ENCODE results near the gene TRA2B. TPM values are rescaled to one million over a fixed set of nuclear protein-coding genes. Genes with fewer than 3 reads are reported as not detected.
A peak's percentile ranks its signal among the peaks of the same experiment; 100 is the strongest.

The TRA2B gene
- total and polyA plus RNA-seq, 4 experiments from 2014 or later, result 121 to 181 (median 179) TPM

DNA sequence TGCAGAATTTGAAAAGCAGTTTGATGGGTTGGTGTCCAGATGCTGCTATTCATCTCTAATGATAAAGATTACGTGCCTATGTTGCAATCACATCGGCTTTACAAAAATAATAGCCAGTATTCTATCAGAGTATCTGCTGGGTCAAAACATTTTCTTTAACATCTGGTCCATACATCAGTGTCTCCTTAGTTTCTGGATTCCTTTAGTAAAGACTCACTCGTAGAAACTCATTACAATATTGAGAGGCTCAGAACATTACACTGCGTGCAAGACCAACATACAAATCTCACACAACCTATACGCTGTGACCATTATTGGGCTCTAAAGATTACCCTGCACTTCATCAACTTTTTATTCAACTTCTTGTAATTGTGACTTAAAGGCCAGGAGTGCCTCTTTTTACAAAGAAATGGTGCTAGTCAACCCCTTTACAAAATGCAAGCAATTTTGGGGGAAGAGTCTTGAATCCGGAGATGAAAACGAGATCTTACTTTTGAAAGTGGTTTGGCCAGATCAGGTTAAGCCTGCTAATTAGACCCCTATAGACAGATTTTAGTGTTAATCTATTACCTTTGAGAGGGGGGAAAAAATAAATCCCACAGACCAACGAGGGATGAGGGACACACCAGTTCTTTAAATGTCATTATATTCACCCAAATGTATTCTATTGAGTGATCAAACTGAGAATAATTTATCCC lies 2.9 kb downstream of the TRA2B start:
- Mint-ChIP-seq H3K4me1 (peaks cover 48 to 83% (median 58%) of the 10 kb centered on the region in 4 donors), H3K27me3 (no peaks in the 10 kb centered on the region), H3K27ac (peak overlapping the region; percentile 100), H3K36me3 (peaks cover 20 to 71% of the 10 kb centered on the region in 2 donors), H3K9me3 (peaks cover 0 to 3% (median 0%) of the 10 kb centered on the region in 8 donors), H3K4me3 (peak overlapping the region; percentile 98 to 100 (median 100))
- ChIA-PET POLR2A (ENCODE audit: partially characterized antibody) (interaction anchor here (1.0 to 4.0 kb wide), 6 partner anchors 8 to 849 kb away, joined by 3 to 95 read pairs (median 32); partner anchors contain the start of gene EIF4A2), CTCF (ENCODE audit: partially characterized antibody) (interaction anchor here (1.0 to 1.3 kb wide), 2 partner anchors 8 to 9 kb away, joined by 6 to 9 read pairs; no protein-coding TSS in a partner anchor)
- H3K27ac ChIP-seq (ENCODE audit: low read depth, low read length), result peak overlapping the region; percentile 99
- no peaks in the 10 kb centered on the region for H3K27me3 ChIP-seq (ENCODE audit: insufficient read depth, low read length)
- peaks cover 61% of the 10 kb centered on the region for H3K4me1 ChIP-seq (ENCODE audit: insufficient read depth, low read length)
- no peak for DNase-seq
- peak overlapping the region; percentile 98 for H3K4me3 ChIP-seq (ENCODE audit: low read length in 2 of 2)
- H3K36me3 ChIP-seq (ENCODE audit: insufficient read depth, low read length), result no peaks in the 10 kb centered on the region
- H3K9me3 ChIP-seq (ENCODE audit: control insufficient read depth in 1 of 2, low read length in 2 of 2), result no peaks in the 10 kb centered on the region
- intact Hi-C loops (cut with micrococcal nuclease), result loop anchor here (2.0 to 10.0 kb wide), 5 partner anchors 20 to 1092 kb away; partner anchors contain the start of genes IGF2BP2 and SENP2

DNA sequence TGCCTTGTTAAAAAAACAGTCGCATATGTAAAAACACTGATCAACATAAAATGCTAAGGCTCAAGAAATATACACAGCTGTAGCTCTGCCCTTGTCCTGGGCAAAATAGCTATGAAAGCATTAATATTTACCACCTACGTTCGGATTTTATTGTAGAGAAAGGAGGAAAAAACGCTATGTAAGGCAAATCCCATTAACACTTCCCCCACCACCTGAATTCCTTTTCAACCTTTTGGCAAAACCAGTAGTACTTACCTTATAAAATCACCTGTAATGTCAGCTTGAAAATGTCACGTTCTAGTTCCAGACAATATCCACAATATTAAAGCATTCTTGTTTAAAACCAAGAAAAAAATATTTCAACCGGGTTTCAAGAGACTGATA lies 3.6 kb downstream of the TRA2B start:
- peaks cover 54 to 87% (median 65%) of the 10 kb centered on the region in 4 donors for H3K4me1 Mint-ChIP-seq
- Histone ChIP-seq H3K27ac (ENCODE audit: low read depth, low read length) (peak overlapping the region; percentile 99), H3K27me3 (ENCODE audit: insufficient read depth, low read length) (no peaks in the 10 kb centered on the region), H3K36me3 (ENCODE audit: insufficient read depth, low read length) (no peaks in the 10 kb centered on the region), H3K4me1 (ENCODE audit: insufficient read depth, low read length) (peaks cover 69% of the 10 kb centered on the region), H3K9me3 (ENCODE audit: control insufficient read depth in 1 of 2, low read length in 2 of 2) (no peaks in the 10 kb centered on the region), H3K4me3 (ENCODE audit: low read length in 2 of 2) (peak overlapping the region; percentile 98)
- ChIA-PET POLR2A (ENCODE audit: partially characterized antibody) (interaction anchor here (1.0 to 4.0 kb wide), 2 partner anchors 8 to 9 kb away, joined by 3 to 20 read pairs; no protein-coding TSS in a partner anchor), CTCF (ENCODE audit: partially characterized antibody) (interaction anchor here (1.3 kb wide), 1 partner anchor 9 kb away, joined by 9 read pairs; no protein-coding TSS in a partner anchor)
- peaks cover 20 to 77% of the 10 kb centered on the region in 2 donors for H3K36me3 Mint-ChIP-seq
- DNase-seq, result no peak
- H3K27me3 Mint-ChIP-seq, result no peaks in the 10 kb centered on the region
- peak overlapping the region; percentile 98 to 100 (median 100) for H3K4me3 Mint-ChIP-seq
- H3K27ac Mint-ChIP-seq, result peak overlapping the region in 6 of 7 donors; percentile 21 to 100 (median 79)
- H3K9me3 Mint-ChIP-seq, result peaks cover 0 to 3% (median 0%) of the 10 kb centered on the region in 8 donors
- intact Hi-C loops (cut with micrococcal nuclease), result loop anchor here (2.0 to 10.0 kb wide), 3 partner anchors 19 to 429 kb away; partner anchors contain the start of gene IGF2BP2

DNA sequence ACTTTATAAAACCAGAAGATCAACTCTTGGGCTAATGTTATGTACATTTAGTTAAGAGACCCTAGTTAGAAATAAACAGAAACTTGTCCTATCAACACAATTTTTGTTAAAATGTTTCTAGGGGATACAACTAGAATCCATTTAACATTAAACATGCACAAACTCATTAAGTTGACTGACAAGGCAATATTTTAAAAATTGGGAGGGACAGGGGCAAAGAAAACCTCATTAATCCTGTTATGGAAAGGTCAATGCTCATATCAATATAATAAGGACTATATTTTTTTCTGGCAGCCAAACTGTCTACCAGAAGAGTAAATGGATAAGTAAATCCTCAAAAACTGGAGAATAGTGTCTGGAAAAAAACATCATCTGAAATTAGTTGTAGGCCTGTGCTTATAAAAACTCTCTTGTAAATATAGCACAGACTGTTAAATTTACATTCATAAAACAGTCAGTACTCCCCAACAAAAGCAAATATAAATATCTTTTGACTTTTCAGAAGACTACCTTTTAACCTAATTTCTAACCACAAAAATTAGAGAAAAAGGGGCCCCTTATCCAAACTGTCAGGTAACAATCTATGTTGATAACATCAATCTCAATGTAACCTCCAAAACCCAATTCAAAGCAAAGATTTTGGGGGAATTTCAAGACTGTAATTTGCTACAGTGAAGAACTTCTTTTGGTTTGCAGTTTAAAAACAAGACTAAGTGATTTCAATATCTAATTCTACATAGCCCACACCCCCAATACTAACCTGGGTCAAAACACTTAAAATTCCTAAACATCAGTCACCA lies 4.2 kb downstream of the TRA2B start:
- H3K9me3 ChIP-seq (ENCODE audit: control insufficient read depth in 1 of 2, low read length in 2 of 2), result no peaks in the 10 kb centered on the region
- DNase-seq, result no peak
- H3K36me3 Mint-ChIP-seq, result peaks cover 20 to 83% of the 10 kb centered on the region in 2 donors
- H3K27ac Mint-ChIP-seq, result peak overlapping the region; percentile 8 to 100 (median 60)
- peak overlapping the region; percentile 98 for H3K4me3 ChIP-seq (ENCODE audit: low read length in 2 of 2)
- H3K27me3 ChIP-seq (ENCODE audit: insufficient read depth, low read length), result no peaks in the 10 kb centered on the region
- peak overlapping the region; percentile 99 for H3K27ac ChIP-seq (ENCODE audit: low read depth, low read length)
- no peaks in the 10 kb centered on the region for H3K36me3 ChIP-seq (ENCODE audit: insufficient read depth, low read length)
- H3K27me3 Mint-ChIP-seq, result no peaks in the 10 kb centered on the region
- peaks cover 75% of the 10 kb centered on the region for H3K4me1 ChIP-seq (ENCODE audit: insufficient read depth, low read length)
- ChIA-PET POLR2A (ENCODE audit: partially characterized antibody) (interaction anchor here (1.0 to 4.0 kb wide), 3 partner anchors 8 to 635 kb away, joined by 3 to 20 read pairs (median 3); no protein-coding TSS in a partner anchor), CTCF (ENCODE audit: partially characterized antibody) (interaction anchor here (1.3 to 12.4 kb wide), 2 partner anchors 9 to 10 kb away, joined by 9 to 143 read pairs; no protein-coding TSS in a partner anchor)
- H3K4me1 Mint-ChIP-seq, result peaks cover 60 to 93% (median 71%) of the 10 kb centered on the region in 4 donors
- intact Hi-C loops (cut with micrococcal nuclease), result loop anchor here (1.0 to 10.0 kb wide), 4 partner anchors 8 to 429 kb away; partner anchors contain the start of gene IGF2BP2
- H3K4me3 Mint-ChIP-seq, result peak overlapping the region; percentile 98 to 100 (median 100)
- peaks cover 0 to 3% (median 0%) of the 10 kb centered on the region in 8 donors for H3K9me3 Mint-ChIP-seq

DNA sequence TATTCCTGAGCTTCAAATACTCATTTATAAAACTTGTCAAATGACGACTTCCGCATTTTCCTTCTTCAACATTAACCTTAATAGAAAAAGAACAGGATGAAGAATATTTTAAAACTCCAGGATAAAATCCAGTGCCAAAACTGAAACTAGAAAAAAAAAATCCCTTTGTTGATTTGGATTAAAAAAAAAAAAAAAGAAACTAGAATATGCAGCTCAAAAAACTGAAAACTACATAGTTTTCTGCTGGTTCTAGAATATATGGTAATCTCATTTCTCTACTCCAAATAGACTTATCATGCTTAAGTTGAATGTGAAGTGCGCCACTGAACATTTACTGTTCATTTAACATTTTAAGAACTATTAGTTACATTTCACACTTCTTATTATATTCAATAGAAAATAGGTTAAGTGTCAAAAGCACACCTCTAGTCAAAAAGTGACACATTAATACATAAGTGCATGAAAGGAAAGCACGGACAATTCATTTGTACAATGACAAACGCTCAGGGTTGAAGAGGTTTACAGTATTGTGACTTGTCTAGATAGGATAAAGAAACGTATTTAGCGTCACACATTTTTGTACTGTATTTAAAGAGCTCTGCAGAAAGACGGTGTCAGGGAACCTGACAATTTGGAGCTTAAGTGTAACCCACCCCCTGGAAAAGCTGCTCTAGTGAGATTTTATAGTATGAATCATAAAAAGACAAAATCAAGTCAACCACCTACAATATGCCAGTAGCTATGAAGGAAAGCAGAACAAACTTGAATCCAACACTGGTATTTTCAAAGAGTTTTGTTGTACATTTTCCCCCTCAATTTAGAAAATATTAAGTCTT lies 5.8 kb downstream of the TRA2B start:
- H3K27me3 Mint-ChIP-seq, result no peaks in the 10 kb centered on the region
- Histone ChIP-seq H3K27ac (ENCODE audit: low read depth, low read length) (peak overlapping the region; percentile 44), H3K27me3 (ENCODE audit: insufficient read depth, low read length) (no peaks in the 10 kb centered on the region), H3K36me3 (ENCODE audit: insufficient read depth, low read length) (no peaks in the 10 kb centered on the region), H3K4me1 (ENCODE audit: insufficient read depth, low read length) (peaks cover 86% of the 10 kb centered on the region), H3K9me3 (ENCODE audit: control insufficient read depth in 1 of 2, low read length in 2 of 2) (no peaks in the 10 kb centered on the region), H3K4me3 (ENCODE audit: low read length in 2 of 2) (peak overlapping the region in 1 of 2 donors; percentile 23)
- peaks cover 17 to 88% of the 10 kb centered on the region in 2 donors for H3K36me3 Mint-ChIP-seq
- POLR2A ChIA-PET (ENCODE audit: partially characterized antibody), result interaction anchor here (0.9 to 4.0 kb wide), 4 partner anchors 11 to 851 kb away, joined by 3 to 20 read pairs (median 3); partner anchors contain the start of gene EIF4A2
- DNase-seq, result no peak
- CTCF ChIA-PET (ENCODE audit: partially characterized antibody), result interaction anchor here (0.9 to 12.4 kb wide), 4 partner anchors 10 to 685 kb away, joined by 3 to 143 read pairs (median 4); no protein-coding TSS in a partner anchor
- peak overlapping the region; percentile 75 to 100 (median 94) for H3K4me3 Mint-ChIP-seq
- H3K27ac Mint-ChIP-seq, result peak overlapping the region; percentile 11 to 100 (median 74)
- intact Hi-C loops (cut with micrococcal nuclease), result loop anchor here (10.0 kb wide), 2 partner anchors 107 to 427 kb away; partner anchors contain the start of gene IGF2BP2
- peaks cover 0 to 3% (median 0%) of the 10 kb centered on the region in 8 donors for H3K9me3 Mint-ChIP-seq
- H3K4me1 Mint-ChIP-seq, result peaks cover 72 to 93% (median 82%) of the 10 kb centered on the region in 4 donors

DNA sequence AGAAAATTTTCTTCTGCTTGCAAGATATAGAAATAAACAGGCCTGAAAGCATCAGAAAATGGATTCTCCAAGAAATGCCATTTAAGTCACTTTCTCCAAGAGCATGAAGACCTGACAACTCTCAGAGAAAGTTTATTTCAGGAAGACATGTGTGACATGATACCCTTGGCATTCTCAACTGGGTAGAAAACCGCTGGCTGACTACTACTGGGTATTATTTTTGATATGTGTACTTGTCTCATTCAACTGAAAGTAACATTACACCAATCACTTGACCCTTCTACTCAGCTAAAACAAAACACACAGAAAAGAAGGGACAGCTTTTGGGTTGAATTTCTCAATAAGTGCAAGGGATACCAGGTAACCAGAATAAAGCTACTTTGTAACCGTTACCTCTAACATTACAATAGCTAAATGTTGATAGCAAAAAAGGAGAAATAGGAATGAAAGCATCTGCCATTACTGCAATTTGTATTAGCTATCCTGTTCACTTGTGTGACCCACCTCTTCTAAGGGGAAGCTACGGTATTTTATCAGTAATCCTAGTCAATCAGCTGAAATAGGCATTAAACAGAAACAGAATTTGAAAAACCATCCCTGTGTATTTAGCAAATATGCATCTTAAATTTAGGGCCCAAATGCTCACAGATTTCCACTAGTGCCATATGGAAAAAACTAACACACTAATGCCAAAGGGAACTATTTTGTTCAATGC lies 7.3 kb downstream of the TRA2B start:
- H3K27ac Mint-ChIP-seq, result peak overlapping the region in 5 of 7 donors; percentile 29 to 100 (median 62)
- ChIA-PET CTCF (ENCODE audit: partially characterized antibody) (interaction anchor here (12.4 kb wide), 1 partner anchor 12 kb away, joined by 143 read pairs; no protein-coding TSS in a partner anchor), POLR2A (ENCODE audit: partially characterized antibody) (interaction anchor here (4.0 kb wide), 1 partner anchor 13 kb away, joined by 20 read pairs; no protein-coding TSS in a partner anchor)
- H3K4me3 Mint-ChIP-seq, result peak overlapping the region; percentile 42 to 100 (median 94)
- intact Hi-C loops (cut with micrococcal nuclease), result loop anchor here (10.0 kb wide), 2 partner anchors 106 to 426 kb away; partner anchors contain the start of gene IGF2BP2
- no peak for DNase-seq
- H3K9me3 Mint-ChIP-seq, result peaks cover 0 to 3% (median 0%) of the 10 kb centered on the region in 8 donors
- peak overlapping the region in 1 of 2 donors; percentile 37 for H3K4me3 ChIP-seq (ENCODE audit: low read length in 2 of 2)
- H3K4me1 Mint-ChIP-seq, result peaks cover 80 to 100% (median 91%) of the 10 kb centered on the region in 4 donors
- H3K36me3 Mint-ChIP-seq, result peaks cover 25 to 87% of the 10 kb centered on the region in 2 donors
- no peaks in the 10 kb centered on the region for H3K9me3 ChIP-seq (ENCODE audit: control insufficient read depth in 1 of 2, low read length in 2 of 2)
- H3K27ac ChIP-seq (ENCODE audit: low read depth, low read length), result peak overlapping the region; percentile 45
- no peaks in the 10 kb centered on the region for H3K27me3 Mint-ChIP-seq
- no peaks in the 10 kb centered on the region for H3K27me3 ChIP-seq (ENCODE audit: insufficient read depth, low read length)
- H3K4me1 ChIP-seq (ENCODE audit: insufficient read depth, low read length), result peaks cover 99% of the 10 kb centered on the region
- H3K36me3 ChIP-seq (ENCODE audit: insufficient read depth, low read length), result peaks cover 7% of the 10 kb centered on the region

Data from CD4-positive, alpha-beta memory T cell (primary cell).